ENCODE measurements around the gene ITPR1.

DNA sequence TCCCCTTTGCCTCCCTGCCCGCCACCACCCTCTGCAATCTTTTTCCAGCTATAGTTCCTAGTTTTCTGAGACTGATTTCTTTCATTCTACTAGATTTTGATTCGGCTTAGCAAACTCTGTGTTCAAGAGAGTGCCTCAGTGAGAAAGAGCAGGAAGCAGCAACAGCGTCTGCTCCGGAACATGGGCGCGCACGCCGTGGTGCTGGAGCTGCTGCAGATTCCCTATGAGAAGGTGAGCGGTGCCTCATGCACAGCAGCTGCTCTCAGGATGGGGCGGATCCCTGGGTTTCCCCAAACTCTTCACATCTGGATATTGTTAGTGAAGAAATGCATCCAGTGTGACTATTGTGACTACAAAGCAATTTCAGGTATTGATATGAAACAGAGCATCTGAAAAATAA lies 191.8 kb downstream of the ITPR1 start:
- no peak for TF ChIP-seq YY1 (IDR thresholded peaks at IDR 0.05; ENCODE audit: insufficient read depth, insufficient read length)
- TF ChIP-seq ZNF274 (IDR thresholded peaks at IDR 0.05; ENCODE audit: low read depth, low read length), result no peak
